ENCODE results near the gene ZNF19.

The ZNF19 gene

DNA sequence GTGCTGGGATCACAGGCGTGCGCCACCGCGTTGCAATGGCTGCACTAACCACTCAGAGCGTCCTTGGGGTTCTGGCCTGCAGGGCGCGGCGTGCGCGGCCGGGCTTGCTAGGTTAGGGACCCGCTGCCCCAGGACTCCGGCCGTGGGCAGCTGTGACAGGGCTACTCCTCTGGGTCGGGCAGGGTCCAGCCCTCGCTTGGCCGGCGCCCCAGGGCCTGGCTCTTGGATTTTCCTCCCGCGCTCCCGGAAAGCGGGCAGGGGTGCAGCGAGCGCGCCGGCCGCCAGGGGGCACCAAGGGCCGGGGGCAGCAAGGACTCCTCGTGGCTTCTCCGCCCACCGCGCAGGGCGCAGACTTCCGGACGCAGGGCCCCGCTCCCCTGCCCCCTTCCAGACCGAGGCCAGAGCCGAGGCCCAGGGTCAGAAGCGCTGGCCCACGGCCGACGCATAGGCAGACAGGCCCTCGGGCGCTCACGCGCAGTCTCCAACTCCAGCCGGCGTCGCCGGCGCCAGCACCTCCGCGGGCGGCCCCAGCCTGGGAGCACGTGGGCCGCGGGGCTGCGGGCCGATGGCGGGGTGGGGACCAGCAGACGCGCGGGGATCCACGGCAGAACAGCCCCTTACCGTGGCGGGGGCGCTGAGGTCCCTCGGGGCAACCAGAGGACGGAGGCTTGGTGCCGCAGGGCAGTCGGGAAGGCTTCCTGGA, 47.6 kb downstream of the ZNF19 start:
- DNase-seq: peak; percentile 49 to 62
- TF ChIP-seq POLR2A (IDR thresholded peaks at IDR 0.05; ENCODE audit: low read length) (no peak), GATA1 (IDR thresholded peaks at IDR 0.05; ENCODE audit: low read depth, low read length) (no peak)

DNA sequence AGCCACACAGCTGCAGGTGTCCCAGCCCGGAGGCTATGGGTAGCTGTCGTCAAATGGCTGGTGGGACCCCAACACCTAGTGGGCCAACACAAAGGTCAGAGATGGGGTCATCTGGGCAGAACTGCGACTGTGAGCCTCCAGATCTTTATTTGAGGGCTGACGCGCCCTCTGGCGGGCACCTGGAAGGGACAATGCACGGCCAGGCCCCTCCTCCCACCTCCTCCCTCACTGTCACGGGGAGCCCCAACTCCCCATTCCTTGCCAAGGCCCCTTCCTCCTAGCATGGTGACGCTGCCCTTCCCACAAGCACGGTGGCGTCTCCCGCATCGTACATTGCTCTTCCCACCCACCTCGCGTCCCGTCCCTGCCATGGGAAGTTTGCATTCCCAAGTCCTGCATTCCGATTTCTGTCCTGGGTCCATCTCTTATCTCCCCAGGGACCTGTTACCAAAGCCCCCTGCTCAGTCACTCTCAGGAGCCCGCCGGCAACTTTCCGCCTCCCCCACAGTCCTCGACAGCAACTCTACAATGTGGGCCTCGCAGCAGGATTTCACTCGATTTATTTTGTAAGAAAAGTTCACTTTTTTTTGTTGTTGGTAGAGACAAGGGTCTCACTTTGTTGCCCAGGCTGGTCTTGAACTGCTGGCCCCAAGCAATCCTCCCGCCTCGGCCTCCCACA, 48.3 kb downstream of the ZNF19 start:
- peak; percentile 47 to 55 for DNase-seq
- no peak for TF ChIP-seq POLR2A (IDR thresholded peaks at IDR 0.05; ENCODE audit: low read length)

DNA sequence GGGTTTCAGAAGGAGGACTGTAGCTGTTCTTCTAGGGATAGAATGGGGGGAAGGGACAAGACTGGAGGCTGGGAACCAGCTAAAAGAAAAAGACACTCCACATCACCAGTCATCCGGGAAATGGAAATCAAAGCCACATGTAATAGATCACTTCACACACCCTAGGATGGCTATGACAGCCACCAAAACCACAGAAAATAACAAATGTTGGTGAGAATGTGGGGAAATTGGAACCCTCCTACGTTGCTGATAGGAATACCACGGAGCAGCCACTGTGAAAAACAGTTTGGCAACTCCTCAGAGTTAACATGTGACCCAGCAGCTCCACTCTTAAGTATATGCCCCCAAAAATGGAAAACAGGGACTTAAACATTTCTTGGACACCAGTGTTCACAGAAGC, 49.6 kb downstream of the ZNF19 start:
- DNase-seq: no peak
- no peak for TF ChIP-seq GATA1 (IDR thresholded peaks at IDR 0.05; ENCODE audit: low read depth, low read length)
- no peak for TF ChIP-seq POLR2A (IDR thresholded peaks at IDR 0.05; ENCODE audit: low read length)

DNA sequence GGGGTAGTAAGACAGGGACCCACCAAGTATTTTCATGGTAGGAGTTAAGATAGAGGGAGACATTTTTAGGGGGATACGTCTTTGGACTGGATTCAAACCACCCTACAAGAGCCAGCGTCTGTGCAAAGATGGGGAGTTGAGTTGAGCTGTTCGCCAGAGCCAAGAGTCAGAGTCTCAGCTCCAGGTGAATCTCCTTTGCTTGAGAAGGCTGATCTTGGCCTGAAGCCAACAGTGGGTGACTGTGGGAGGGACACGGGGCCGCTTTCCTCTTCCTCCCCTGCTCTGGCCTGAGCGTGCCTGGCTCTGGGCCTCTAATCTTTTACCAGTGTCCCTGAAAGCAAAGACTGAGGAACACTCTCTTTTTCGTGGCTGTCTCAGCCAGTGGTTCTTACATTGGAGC, 52.7 kb downstream of the ZNF19 start:
- no peak for DNase-seq
- TF ChIP-seq POLR2A (IDR thresholded peaks at IDR 0.05; ENCODE audit: low read length) (no peak), GATA1 (IDR thresholded peaks at IDR 0.05; ENCODE audit: low read depth, low read length) (no peak)

DNA sequence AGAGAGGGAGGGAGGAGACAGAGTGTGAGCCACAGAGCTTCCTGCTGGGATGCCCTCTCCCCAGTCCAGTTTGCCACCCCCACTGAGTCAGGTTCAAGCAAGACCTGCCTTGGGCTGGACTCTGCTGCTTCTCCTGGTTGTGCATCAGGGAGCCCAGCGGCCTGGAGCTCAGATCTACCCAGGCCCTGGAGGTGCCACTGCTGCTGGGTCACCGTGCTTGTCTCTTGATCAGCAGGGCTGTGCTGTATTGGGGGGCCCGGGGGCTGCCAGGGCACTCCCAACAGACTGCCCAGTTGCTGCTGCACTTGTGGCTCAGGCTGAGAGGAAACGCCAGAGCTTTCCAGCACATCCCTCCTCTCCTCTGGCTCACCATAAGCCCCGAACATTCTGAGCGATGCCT, 56.2 kb downstream of the ZNF19 start:
- TF ChIP-seq POLR2A (IDR thresholded peaks at IDR 0.05; ENCODE audit: low read length) (no peak), GATA1 (IDR thresholded peaks at IDR 0.05; ENCODE audit: low read depth, low read length) (no peak)
- no peak for DNase-seq

DNA sequence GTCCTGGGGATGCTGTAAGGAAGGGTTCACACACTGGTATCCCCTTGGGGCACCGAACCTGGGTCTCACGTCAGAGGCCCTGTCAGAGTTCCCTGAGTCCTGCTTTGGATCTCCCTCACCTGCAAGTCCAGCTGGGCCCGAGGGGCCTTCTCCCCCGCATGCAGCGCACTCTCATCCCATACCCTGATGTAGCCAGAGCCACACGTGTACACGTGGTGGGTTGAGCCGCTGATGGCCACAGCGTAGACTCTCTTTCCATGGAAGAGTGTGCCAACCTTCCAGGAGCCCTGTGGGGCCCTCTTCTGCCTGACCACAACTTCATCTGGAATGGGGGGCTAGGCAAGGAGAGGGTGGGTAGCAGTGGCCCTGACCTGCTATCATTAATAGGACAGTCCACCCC, 57.1 kb downstream of the ZNF19 start:
- no peak for TF ChIP-seq POLR2A (IDR thresholded peaks at IDR 0.05; ENCODE audit: low read length)
- no peak for TF ChIP-seq GATA1 (IDR thresholded peaks at IDR 0.05; ENCODE audit: low read depth, low read length)
- no peak for DNase-seq

DNA sequence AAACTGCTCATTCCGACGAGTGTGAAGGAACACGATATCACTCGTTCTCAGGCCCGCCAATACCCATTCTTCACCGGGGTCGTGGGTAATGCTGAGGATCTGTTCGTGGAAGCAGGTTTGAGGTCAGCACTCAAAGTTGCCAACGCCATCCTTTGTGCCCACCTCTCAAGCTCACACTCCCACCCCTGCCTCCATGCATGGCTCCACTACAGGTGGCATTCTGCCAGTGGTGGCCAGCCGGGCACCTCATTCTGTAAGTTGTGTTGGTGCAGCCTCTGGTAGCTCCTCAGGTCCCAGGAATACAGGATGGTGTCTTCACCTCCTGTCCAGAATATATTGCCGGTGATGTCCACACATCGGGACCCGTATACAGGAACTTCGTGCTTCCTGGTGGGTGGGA, 57.9 kb downstream of the ZNF19 start:
- DNase-seq: no peak
- TF ChIP-seq GATA1 (IDR thresholded peaks at IDR 0.05; ENCODE audit: low read depth, low read length): no peak
- TF ChIP-seq POLR2A (IDR thresholded peaks at IDR 0.05; ENCODE audit: low read length): no peak

DNA sequence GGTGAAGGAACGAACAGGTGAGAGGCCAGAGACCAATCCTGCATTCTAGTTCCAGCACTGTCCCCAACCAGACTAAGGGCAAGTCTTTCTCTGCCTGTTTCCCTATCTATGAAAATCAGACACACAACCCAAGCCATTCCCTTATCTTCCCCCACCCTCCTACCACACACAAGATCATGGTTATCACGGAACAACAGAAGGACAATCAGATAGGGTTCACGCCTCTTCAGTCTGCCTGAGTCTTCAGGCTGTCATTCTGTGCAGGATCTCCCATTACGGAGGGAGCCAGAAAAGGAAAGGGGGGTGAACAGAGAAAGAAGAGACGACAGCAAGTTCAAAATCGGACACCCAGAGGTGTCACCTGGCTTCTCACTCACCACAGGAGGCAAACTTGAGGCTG, 58.4 kb downstream of the ZNF19 start:
- peak; percentile 75 to 96 for DNase-seq
- TF ChIP-seq POLR2A (IDR thresholded peaks at IDR 0.05; ENCODE audit: low read length) (no peak), GATA1 (IDR thresholded peaks at IDR 0.05; ENCODE audit: low read depth, low read length) (peak; percentile 61)

DNA sequence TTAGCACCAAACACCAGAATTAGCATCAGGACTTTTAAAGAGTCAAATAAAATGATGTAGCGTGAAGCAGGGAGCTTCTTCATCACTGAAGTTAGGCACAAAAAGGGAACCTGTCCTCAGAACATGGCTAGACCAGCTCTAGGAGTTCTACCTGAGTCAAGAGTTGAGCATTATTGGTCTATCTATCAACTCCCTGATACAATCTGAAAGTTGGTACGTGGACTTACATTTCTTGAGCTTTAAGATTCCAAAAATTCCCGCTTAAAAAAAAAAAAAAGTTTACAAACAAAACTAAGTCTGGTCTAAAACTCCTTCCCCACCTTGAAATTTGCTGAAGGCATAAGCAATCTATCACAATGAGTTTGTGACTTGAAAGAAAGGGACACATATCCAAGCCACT, 59.5 kb downstream of the ZNF19 start:
- no peak for DNase-seq
- no peak for TF ChIP-seq GATA1 (IDR thresholded peaks at IDR 0.05; ENCODE audit: low read depth, low read length)
- no peak for TF ChIP-seq POLR2A (IDR thresholded peaks at IDR 0.05; ENCODE audit: low read length)

DNA sequence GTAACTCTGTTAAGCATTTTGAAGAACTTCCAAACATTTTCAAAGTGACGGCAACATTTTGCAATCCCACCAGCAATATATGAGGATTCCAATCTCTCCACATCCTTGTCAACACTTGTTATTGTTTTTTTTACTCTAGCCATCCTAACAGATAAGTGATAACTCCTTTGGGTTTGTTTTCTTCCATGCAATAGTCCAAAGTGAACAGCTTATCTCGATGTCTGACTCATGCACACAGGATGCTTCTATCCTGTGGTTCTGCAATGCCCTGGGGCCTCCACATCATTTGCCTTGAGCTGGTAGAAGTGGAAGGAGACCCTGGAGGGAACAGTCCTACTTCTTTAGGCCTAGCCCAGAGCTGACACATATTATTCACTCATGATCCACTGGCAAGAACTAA, 60.2 kb downstream of the ZNF19 start:
- TF ChIP-seq GATA1 (IDR thresholded peaks at IDR 0.05; ENCODE audit: low read depth, low read length): no peak
- no peak for TF ChIP-seq POLR2A (IDR thresholded peaks at IDR 0.05; ENCODE audit: low read length)

DNA sequence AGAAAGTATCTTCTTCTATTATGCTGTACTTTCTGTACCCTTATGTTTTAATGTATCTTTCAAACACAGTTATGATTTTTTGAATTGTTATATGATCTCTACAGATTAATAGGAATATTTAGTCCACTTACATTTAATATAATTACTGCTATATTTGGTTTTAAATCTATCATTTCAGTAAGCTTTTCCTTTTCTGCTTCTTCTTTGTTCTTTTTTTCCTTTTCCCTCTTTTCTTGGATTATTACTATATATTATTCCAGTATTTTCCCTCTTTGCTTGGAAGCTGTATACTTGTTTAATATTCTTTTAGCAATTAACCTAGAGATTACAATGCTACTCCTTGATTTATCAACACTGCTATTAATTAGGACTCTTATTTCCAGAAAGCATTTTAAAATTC, 60.7 kb downstream of the ZNF19 start:
- DNase-seq: no peak
- TF ChIP-seq POLR2A (IDR thresholded peaks at IDR 0.05; ENCODE audit: low read length) (no peak), GATA1 (IDR thresholded peaks at IDR 0.05; ENCODE audit: low read depth, low read length) (no peak)

More for the DNA sequence above, 60.2 kb downstream of the ZNF19 start:
- no peak for DNase-seq

DNA sequence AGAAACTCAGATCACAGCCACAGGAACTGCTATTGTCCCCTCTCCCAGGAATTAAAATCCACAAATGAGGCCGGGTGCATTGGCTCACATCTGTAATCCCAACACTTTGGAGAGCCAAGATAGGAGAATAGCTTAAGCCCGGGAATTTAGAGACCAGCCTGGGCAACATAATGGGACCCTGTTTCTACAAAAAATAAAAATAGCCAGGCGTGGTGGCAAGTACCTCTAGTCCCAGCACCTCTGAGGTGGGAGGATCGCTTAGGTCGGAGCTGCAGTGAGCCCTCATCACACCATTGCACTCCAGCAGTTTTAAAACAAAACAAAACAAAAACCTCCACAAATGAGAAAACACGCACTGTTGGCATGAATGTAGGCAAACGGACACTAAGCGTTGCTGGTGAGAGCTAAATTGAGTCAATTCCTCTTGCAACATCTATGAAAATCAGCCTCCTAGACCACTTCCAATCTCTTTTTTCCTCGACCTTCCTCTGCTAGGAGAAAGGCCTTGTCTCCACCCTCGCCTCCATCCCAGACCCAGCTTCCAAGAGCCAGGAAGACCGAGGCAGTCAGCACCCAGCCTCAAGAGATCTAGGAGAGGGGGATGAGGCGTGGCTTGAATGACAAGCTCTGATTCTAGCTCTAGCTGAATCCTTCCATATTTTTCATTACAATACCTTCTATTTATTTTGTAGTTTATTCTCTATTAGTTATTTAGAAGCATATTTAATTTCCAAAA, 62.1 kb downstream of the ZNF19 start:
- no peak for DNase-seq
- TF ChIP-seq POLR2A (IDR thresholded peaks at IDR 0.05; ENCODE audit: low read length) (no peak), GATA1 (IDR thresholded peaks at IDR 0.05; ENCODE audit: low read depth, low read length) (no peak)

DNA sequence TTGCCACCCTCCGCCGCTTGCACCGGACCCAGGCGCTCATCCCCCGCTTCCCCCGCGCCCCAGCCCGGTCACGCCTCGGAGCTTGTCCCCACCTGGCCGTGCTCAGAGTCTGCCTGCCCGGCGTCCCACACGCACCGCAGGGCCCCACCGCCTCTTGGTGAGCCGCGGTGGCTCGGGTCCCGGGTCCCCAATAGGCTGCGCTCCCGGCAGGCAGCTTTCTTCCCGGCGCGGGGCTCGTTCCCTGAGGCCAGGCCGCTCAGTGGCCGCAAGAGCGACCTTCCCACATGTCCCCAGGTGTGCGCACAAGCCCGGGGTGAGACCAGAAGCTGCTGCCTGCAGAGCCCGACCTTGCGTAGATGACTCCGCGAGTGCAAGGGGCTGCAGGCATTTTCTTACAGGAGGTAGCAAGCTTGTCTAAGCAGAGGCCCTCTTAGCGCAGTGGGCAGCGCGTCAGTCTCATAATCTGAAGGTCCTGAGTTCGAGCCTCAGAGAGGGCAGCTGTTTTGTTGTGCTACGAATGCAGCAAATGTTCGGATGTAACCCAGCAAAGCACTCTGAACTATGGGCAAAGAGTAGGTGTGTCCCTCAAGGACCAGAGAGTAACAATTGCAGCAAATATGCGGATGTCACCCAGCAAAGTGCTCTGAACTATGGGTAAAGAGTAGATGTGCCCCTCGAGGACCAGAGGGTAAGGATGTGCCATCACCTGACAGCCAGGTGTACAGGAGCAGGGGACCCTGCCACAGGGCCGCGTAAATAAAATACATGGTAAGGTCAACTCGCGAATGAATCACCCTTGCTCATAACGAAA, 62.9 kb downstream of the ZNF19 start:
- peak; percentile 71 to 83 for DNase-seq
- TF ChIP-seq POLR2A (IDR thresholded peaks at IDR 0.05; ENCODE audit: low read length) (no peak), GATA1 (IDR thresholded peaks at IDR 0.05; ENCODE audit: low read depth, low read length) (no peak)

DNA sequence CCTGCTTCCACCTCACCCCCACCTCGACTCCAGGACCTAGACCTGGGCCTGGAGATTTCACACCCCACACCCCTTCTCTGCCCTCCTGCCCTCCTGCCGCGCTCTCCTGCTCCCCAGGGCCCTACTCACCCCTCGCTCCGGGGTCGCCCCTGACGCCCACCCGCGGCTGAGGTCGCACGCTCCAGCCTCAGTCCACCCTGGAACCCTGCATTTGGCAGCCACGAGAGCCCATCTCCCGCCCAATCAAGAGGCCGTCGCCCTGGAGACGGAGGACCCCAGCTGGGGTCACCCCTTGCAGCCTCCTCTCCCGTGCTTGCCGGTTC, 63.4 kb downstream of the ZNF19 start:
- DNase-seq: no peak
- TF ChIP-seq GATA1 (IDR thresholded peaks at IDR 0.05; ENCODE audit: low read depth, low read length): no peak
- TF ChIP-seq POLR2A (IDR thresholded peaks at IDR 0.05; ENCODE audit: low read length): no peak
